ENCODE results near the gene HOXB6. TPM values are rescaled to one million over a fixed set of nuclear protein-coding genes. Genes with fewer than 3 reads are reported as not detected.
A peak's percentile ranks its signal among the peaks of the same experiment; 100 is the strongest.

Gene HOXB6
- total RNA-seq, 6 donors from 2014 or later, result 1.1 to 11.3 (median 7.0) TPM

DNA sequence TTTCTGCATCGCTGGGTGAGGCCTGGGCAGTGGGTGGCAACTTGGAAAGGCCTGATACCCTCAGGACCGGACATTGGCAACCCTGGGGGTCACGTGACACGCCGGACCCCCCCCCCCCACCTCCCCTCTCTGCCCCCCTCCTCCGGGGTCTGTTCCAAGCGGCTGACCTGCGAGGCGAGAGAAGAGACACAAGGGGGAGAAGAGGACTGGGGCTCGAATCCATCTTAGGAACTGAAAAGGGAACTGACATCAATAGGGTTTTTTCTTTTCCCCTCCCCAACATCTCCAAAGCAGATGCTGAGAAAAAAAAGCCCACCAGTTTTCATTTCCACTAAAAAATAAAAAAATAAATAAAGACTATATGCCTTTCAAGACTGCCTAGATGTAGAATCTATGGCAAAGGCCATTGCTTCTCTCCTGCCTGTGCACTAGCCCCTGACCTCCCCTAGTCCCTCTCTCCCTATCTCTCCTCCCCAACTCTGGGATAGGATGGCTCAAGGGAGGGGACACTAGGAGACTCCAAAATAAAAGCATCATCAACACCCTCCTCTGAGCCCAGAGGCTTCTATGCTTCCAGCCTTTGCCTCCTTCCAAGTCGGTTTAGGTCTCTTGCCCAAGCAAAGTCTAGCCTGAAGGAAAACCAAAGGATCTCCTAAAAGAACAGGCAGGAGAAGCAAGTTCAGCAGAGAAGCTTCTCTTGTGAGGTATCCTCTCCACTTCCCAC is 52.2 kb downstream of the HOXB6 start:
- Histone ChIP-seq H3K27ac (peak overlapping the region; percentile 64 to 86 (median 76)), H3K4me3 (peak overlapping the region in 2 of 4 donors; percentile 33 to 40), H3K27me3 (peaks cover 0 to 29% (median 13%) of the 10 kb centered on the region in 4 donors), H3K36me3 (no peaks in the 10 kb centered on the region), H3K9me3 (no peaks in the 10 kb centered on the region), H3K4me1 (peaks cover 2 to 17% (median 7%) of the 10 kb centered on the region in 4 donors)
- TF ChIP-seq EP300 (IDR thresholded peaks at IDR 0.05), result no peak
- peak in 1 of 2 donors; percentile 19 for TF ChIP-seq POLR2AphosphoS5 (IDR thresholded peaks at IDR 0.05)
- TF ChIP-seq POLR2A (IDR thresholded peaks at IDR 0.05), result peak in 1 of 4 donors; percentile 55
- TF ChIP-seq, protein P1, sequence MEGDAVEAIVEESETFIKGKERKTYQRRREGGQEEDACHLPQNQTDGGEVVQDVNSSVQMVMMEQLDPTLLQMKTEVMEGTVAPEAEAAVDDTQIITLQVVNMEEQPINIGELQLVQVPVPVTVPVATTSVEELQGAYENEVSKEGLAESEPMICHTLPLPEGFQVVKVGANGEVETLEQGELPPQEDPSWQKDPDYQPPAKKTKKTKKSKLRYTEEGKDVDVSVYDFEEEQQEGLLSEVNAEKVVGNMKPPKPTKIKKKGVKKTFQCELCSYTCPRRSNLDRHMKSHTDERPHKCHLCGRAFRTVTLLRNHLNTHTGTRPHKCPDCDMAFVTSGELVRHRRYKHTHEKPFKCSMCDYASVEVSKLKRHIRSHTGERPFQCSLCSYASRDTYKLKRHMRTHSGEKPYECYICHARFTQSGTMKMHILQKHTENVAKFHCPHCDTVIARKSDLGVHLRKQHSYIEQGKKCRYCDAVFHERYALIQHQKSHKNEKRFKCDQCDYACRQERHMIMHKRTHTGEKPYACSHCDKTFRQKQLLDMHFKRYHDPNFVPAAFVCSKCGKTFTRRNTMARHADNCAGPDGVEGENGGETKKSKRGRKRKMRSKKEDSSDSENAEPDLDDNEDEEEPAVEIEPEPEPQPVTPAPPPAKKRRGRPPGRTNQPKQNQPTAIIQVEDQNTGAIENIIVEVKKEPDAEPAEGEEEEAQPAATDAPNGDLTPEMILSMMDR (IDR thresholded peaks at IDR 0.05), result no peak
- WGBS, 2 donors, result 30 to 34% methylated on average over 8 to 11 of the region's 11 CpGs
- DNase-seq (no peak), ATAC-seq (ENCODE audit: low FRiP score in 2 of 2) (peak; percentile 73)

DNA sequence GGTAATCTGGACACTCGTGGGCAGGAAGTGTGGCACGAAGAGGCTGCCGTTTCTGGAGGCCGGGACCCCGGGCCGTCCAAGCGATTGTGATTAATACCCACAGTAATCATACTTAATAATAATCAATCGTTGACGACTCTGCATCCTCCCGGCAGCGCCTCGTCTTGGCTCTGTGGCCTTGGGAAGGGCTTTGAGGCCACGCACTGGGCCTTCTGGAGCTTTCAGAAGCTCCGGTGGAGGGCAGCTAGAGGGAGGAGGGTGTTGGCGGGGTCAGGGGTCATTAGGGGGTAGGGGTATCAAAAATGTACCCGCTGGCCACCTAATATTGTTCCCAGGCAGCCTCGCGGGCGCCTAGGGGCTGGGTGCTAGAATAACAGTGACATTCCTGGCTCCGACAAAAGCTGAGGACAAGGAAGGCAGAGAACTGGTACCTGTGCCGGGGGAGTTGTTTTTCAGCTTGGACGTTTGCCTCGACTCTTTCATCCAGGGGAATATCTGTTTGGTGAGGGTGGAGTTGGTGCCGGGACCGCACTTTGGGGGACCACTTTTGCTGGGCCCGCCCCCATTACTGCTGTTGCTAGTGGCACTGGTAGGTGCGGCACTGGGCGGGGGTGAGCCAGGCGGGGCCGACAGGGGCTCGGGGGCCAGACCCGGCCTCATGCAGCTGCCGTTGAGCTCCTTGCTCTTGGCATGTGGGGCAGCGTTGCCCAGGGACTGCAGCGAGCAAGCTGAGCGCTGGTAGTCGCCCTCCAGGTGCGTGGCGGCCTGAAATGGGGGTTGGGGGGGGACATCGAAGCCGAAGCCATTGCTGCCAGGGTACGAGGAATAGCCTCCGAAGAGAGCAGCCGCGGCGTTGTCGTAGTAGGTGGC is 53.0 kb downstream of the HOXB6 start:
- peaks cover 0 to 29% (median 13%) of the 10 kb centered on the region in 4 donors for H3K27me3 ChIP-seq
- 52 to 60% methylated on average over 34 to 45 of the region's 47 CpGs for WGBS, 2 donors

DNA sequence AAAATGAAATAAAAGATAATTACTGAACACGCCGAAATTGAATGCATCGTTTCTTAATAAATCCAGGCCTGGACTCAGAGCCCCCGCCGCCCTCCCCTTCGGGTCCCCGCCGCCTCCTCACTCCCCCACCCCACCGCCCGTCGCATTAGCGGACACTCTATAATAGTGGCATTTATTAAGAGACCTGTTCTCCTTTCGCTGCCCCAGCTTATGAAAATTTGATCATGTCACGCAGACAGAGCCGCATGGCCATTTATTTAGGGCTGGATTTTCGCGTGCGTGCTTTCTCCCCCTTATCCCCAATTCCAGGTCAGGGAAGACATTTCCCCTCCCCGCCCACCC is 53.6 kb downstream of the HOXB6 start:
- peak overlapping the region; percentile 64 to 86 (median 76) for H3K27ac ChIP-seq
- H3K36me3 ChIP-seq, result no peaks in the 10 kb centered on the region
- TF ChIP-seq, protein P1 (IDR thresholded peaks at IDR 0.05), result no peak
- no peak for TF ChIP-seq EP300 (IDR thresholded peaks at IDR 0.05)
- TF ChIP-seq POLR2AphosphoS5 (IDR thresholded peaks at IDR 0.05), result no peak
- TF ChIP-seq POLR2A (IDR thresholded peaks at IDR 0.05), result no peak
- ATAC-seq (ENCODE audit: low FRiP score in 2 of 2) (no peak), DNase-seq (no peak)
- 30 to 58% methylated on average over 19 of the region's 19 CpGs for WGBS, 2 donors
- peaks cover 2 to 17% (median 7%) of the 10 kb centered on the region in 4 donors for H3K4me1 ChIP-seq
- H3K27me3 ChIP-seq, result peaks cover 0 to 29% (median 13%) of the 10 kb centered on the region in 4 donors
- H3K9me3 ChIP-seq, result no peaks in the 10 kb centered on the region
- H3K4me3 ChIP-seq, result no peak overlapping the region

More for the DNA sequence above, 53.0 kb downstream of the HOXB6 start:
- Histone ChIP-seq H3K4me3 (no peak overlapping the region), H3K4me1 (peaks cover 2 to 17% (median 7%) of the 10 kb centered on the region in 4 donors), H3K36me3 (no peaks in the 10 kb centered on the region), H3K9me3 (no peaks in the 10 kb centered on the region), H3K27ac (peak overlapping the region; percentile 64 to 86 (median 76))
- no peak for TF ChIP-seq EP300 (IDR thresholded peaks at IDR 0.05)
- no peak for TF ChIP-seq POLR2AphosphoS5 (IDR thresholded peaks at IDR 0.05)
- TF ChIP-seq, protein P1 (IDR thresholded peaks at IDR 0.05), result no peak
- no peak for TF ChIP-seq POLR2A (IDR thresholded peaks at IDR 0.05)
- DNase-seq, result peak in 1 of 2 donors; percentile 81
- ATAC-seq (ENCODE audit: low FRiP score in 2 of 2), result no peak

DNA sequence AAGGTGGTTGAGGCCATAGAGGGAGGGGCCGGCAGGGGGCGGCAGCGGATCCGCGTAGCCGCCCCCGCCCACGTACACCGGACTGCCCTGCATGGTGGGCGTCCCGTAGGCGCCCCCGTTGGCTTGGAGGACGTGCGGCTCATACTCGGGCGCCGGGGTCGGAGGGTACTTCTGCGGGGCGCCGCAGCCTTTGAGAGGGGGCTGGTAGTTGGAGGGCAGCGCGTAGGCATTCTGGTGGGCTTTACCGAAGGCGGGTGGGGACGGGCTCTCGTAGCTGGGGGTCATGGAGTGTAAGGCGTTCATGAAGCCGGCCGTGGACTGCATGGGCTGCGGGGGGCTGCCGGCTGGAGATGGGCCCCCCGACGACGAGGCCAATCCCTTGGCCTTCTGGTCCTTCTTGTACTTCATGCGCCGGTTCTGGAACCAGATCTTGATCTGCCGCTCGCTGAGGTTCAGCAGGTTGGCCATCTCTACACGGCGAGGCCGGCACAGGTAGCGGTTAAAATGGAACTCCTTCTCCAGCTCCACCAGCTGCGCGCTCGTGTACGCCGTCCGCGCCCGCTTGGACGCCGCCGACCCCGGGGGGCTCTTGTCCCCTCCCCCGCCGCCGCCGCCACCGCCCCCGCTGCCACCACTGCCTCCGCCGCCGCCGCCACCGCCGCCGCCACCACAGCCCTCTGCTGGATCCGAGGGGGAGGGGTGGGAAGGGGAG is 54.1 kb downstream of the HOXB6 start:
- 47 to 64% methylated on average over 18 to 60 of the region's 70 CpGs for WGBS, 2 donors
- H3K4me1 ChIP-seq, result peaks cover 3 to 14% (median 7%) of the 10 kb centered on the region in 4 donors
- no peak for ATAC-seq (ENCODE audit: low FRiP score in 2 of 2)
- no peaks in the 10 kb centered on the region for H3K9me3 ChIP-seq
- H3K27me3 ChIP-seq, result peaks cover 0 to 28% (median 10%) of the 10 kb centered on the region in 4 donors
- no peak overlapping the region for H3K4me3 ChIP-seq
- peak overlapping the region; percentile 64 to 86 (median 76) for H3K27ac ChIP-seq
- TF ChIP-seq, protein P1 (IDR thresholded peaks at IDR 0.05), result no peak
- TF ChIP-seq EP300 (IDR thresholded peaks at IDR 0.05) (no peak), POLR2A (IDR thresholded peaks at IDR 0.05) (no peak), POLR2AphosphoS5 (IDR thresholded peaks at IDR 0.05) (no peak)
- peak in 1 of 2 donors; percentile 86 for DNase-seq
- H3K36me3 ChIP-seq, result no peaks in the 10 kb centered on the region

All from upper lobe of left lung (tissue), 6 donors.